SK-N-SH (cell line): ENCODE data around the gene C15orf61.

Experiments
- CHD2 ChIP-seq: fragments of 150-350 bp; IDR thresholded peaks from 2 replicates; pipeline ENCODE4 v1.6.1; 2018; ENCODE audit warnings: low read length; ENCODE audit not compliant: partially characterized antibody
- EP300 ChIP-seq, 2 experiments: IDR thresholded peaks; 2 replicates each; pipeline versions ENCODE4 v1.4.0 to v1.6.1; 2012; ENCODE audit warnings: borderline replicate concordance in 1 of 2, low read depth in 1 of 2, low read length in 1 of 2
- JUND ChIP-seq: IDR thresholded peaks from 2 replicates; pipeline ENCODE4 v1.4.0; 2012
- MXI1 ChIP-seq: IDR thresholded peaks from 2 replicates; pipeline ENCODE4 v1.6.1; 2012; ENCODE audit warnings: mild to moderate bottlenecking, low read depth, low read length, improper control_type of control experiment
- POLR2AphosphoS5 ChIP-seq: IDR thresholded peaks from 2 replicates; pipeline ENCODE4 v1.6.1; 2012; ENCODE audit warnings: low read depth, low read length
- RAD21 ChIP-seq: IDR thresholded peaks from 2 replicates; pipeline ENCODE4 v1.6.1; 2012; ENCODE audit warnings: mild to moderate bottlenecking, low read length
- RFX5 ChIP-seq: IDR thresholded peaks from 2 replicates; pipeline ENCODE4 v1.6.1; 2012; ENCODE audit warnings: mild to moderate bottlenecking, improper control_type of control experiment, low read length
- TCF12 ChIP-seq: IDR thresholded peaks from 2 replicates; pipeline ENCODE4 v1.4.0; 2012
- YY1 ChIP-seq: IDR thresholded peaks from 2 replicates; pipeline ENCODE4 v1.4.0; 2012; ENCODE audit warnings: low read depth, mild to moderate bottlenecking
- TF ChIP-seq, protein P1 (sequence below): fragments of 200-600 bp; sonication (generic); IDR thresholded peaks from 2 replicates; pipeline ENCODE4 v1.6.1; 2017; ENCODE audit warnings: antibody characterized with exemption, mild to moderate bottlenecking, moderate library complexity

DNA sequence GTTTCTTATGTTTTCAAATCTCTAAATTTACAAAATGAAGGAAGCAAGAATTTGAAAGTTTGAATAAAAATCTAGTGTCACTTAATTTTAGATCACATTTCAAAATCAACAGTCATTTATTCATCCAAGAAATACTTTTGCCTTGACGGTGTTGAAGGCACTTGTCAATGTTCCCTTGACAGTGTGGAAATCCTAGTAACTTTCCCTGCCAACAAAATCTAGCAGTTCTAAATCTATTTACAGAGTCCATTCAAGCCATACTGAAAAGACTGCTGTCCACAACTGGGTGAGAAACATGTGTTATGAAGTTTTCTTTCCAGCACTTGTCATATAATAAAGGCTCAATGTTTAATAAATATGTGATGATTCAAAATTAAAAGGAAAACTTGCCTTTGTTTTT lies 12.9 kb downstream of the C15orf61 start:
- TF ChIP-seq RAD21 (no peak), EP300 (IDR thresholded peaks at IDR 0.05; ENCODE audit: borderline replicate concordance in 1 of 2, low read depth in 1 of 2, low read length in 1 of 2) (no peak), TCF12 (no peak), POLR2AphosphoS5 (no peak), JUND (no peak), RFX5 (no peak), MXI1 (no peak), YY1 (no peak), CHD2 (no peak)
- TF ChIP-seq, protein P1, sequence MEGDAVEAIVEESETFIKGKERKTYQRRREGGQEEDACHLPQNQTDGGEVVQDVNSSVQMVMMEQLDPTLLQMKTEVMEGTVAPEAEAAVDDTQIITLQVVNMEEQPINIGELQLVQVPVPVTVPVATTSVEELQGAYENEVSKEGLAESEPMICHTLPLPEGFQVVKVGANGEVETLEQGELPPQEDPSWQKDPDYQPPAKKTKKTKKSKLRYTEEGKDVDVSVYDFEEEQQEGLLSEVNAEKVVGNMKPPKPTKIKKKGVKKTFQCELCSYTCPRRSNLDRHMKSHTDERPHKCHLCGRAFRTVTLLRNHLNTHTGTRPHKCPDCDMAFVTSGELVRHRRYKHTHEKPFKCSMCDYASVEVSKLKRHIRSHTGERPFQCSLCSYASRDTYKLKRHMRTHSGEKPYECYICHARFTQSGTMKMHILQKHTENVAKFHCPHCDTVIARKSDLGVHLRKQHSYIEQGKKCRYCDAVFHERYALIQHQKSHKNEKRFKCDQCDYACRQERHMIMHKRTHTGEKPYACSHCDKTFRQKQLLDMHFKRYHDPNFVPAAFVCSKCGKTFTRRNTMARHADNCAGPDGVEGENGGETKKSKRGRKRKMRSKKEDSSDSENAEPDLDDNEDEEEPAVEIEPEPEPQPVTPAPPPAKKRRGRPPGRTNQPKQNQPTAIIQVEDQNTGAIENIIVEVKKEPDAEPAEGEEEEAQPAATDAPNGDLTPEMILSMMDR = no peak
